HL-60 (cell line): ENCODE results near the gene LRPAP1.

ENCODE experiments used
- DNase-seq, 2 experiments: peaks; one replicate each; pipeline ENCODE4 v3.0.0-alpha.2; 2010 to 2020; ENCODE audit warnings: low read depth in 1 of 2, low spot score in 1 of 2
- H3K27ac ChIP-seq: fragments of 250-450 bp; sonication (Bioruptor Pico); replicated peaks from 2 replicates; pipeline ENCODE4 v1.5.1; 2020; ENCODE audit warnings: mild to moderate bottlenecking, moderate library complexity
- H3K27me3 ChIP-seq: fragments of 250-450 bp; sonication (Bioruptor Pico); 2 replicates; pipeline ENCODE4 v1.5.1; 2021; ENCODE audit warnings: mild to moderate bottlenecking, moderate library complexity; ENCODE audit not compliant: insufficient read depth, poor library complexity, severe bottlenecking
- H3K4me3 ChIP-seq: replicated peaks from 2 replicates; pipeline ENCODE4 v1.5.1; 2011; ENCODE audit warnings: mild to moderate bottlenecking, control low read depth, low read length; ENCODE audit not compliant: insufficient read depth
- CTCF ChIP-seq: IDR thresholded peaks from one replicate; pipeline ENCODE4 v1.5.1; 2011; ENCODE audit warnings: low read length, control low read depth, inconsistent platforms; ENCODE audit not compliant: insufficient read depth
- GABPA ChIP-seq: IDR thresholded peaks from 2 replicates; pipeline ENCODE4 v1.6.1; 2012; ENCODE audit warnings: low read depth
- POLR2AphosphoS5 ChIP-seq: IDR thresholded peaks from 2 replicates; pipeline ENCODE4 v1.6.1; 2012; ENCODE audit warnings: low read depth
- REST ChIP-seq: IDR thresholded peaks from 2 replicates; pipeline ENCODE4 v1.6.1; 2012; ENCODE audit warnings: low read depth; ENCODE audit not compliant: insufficient replicate concordance
- SPI1 ChIP-seq: IDR thresholded peaks from 2 replicates; pipeline ENCODE4 v1.6.1; 2012; ENCODE audit warnings: low read depth, mild to moderate bottlenecking, borderline replicate concordance

Gene LRPAP1

GRCh38 chr4:3497095-3497494 lies 35.1 kb downstream of the LRPAP1 start:
- Histone ChIP-seq H3K27me3 (peaks cover 3% of the 10 kb centered on the region), H3K4me3 (no peak overlapping the region), H3K27ac (no peak overlapping the region)
- DNase-seq = no peak
- no peak for TF ChIP-seq POLR2AphosphoS5
- TF ChIP-seq REST = no peak
- TF ChIP-seq GABPA = no peak
- TF ChIP-seq SPI1 = no peak
- TF ChIP-seq CTCF = no peak

- H3K27ac ChIP-seq = no peak overlapping the region
- H3K4me3 ChIP-seq = no peak overlapping the region
- peaks cover 10% of the 10 kb centered on the region for H3K27me3 ChIP-seq
- TF ChIP-seq SPI1 (no peak), POLR2AphosphoS5 (no peak), REST (no peak), GABPA (no peak), CTCF (no peak)
- DNase-seq = no peak
Measured at GRCh38 chr4:3496021-3496420, 36.2 kb downstream of the LRPAP1 start.

- Histone ChIP-seq H3K4me3 (no peak overlapping the region), H3K27ac (no peak overlapping the region), H3K27me3 (peaks cover 10% of the 10 kb centered on the region)
- no peak for DNase-seq
- TF ChIP-seq SPI1 = no peak
Measured at GRCh38 chr4:3495204-3495975, 36.8 kb downstream of the LRPAP1 start.

- TF ChIP-seq REST (no peak), CTCF (no peak), GABPA (no peak), SPI1 (no peak), POLR2AphosphoS5 (no peak)
- Histone ChIP-seq H3K27ac (no peak overlapping the region), H3K4me3 (no peak overlapping the region), H3K27me3 (peaks cover 10% of the 10 kb centered on the region)
- no peak for DNase-seq
Measured at GRCh38 chr4:3494462-3494871, 37.8 kb downstream of the LRPAP1 start.
